HCT116 (cell line): ENCODE results near the gene PTHLH. TPM values are rescaled to one million over a fixed set of nuclear protein-coding genes. Genes with fewer than 3 reads are reported as not detected.

Experiments used
- ATAC-seq: fragments of 200-7000 bp; cut with Tn5 transposase; 2 replicates; pipeline ENCODE4 v1.9.1; 2020; ENCODE audit warnings: mild to moderate bottlenecking, moderate library complexity
- BruUV-seq: library from RNA; stranded (reverse); fragments of 400-500 nt; replicated peaks from 2 replicates; lab custom pipeline; 2021; lab: Mats Ljungman, UMichigan
- CTCF ChIA-PET: fragments of 300-600 bp; sonication (Branson Sonifier 250); formaldehyde crosslinking; loops from one replicate; lab custom pipeline; 2021; ENCODE audit warnings: antibody characterized with exemption; lab: Charles Lee
- POLR2A ChIA-PET: fragments of 300-600, 350-600 bp; sonication (Branson Sonifier 250); formaldehyde crosslinking; loops from one replicate; lab custom pipeline; 2021; ENCODE audit warnings: antibody characterized with exemption; lab: Charles Lee
- RAD21 ChIA-PET, 2 experiments: fragments of 300-600 bp; sonication (Branson Sonifier 250); formaldehyde crosslinking; loops; one replicate each; lab custom pipeline; 2023; ENCODE audit warnings: low total read pairs in 2 of 2; ENCODE audit not compliant: uncharacterized antibody in 2 of 2, unreplicated experiment in 2 of 2, low non-redundant PET in 1 of 2; lab: Charles Lee
- DNase-seq: peaks from one replicate; pipeline ENCODE4 v3.0.0-alpha.2; 2010; ENCODE audit warnings: low read depth, low spot score
- H2AFZ ChIP-seq: fragments of 200-600 bp; shearing (Covaris generic), sonication (generic); 2 replicates; pipeline ENCODE4 v1.6.1; 2017; ENCODE audit warnings: low read depth, mixed run types, mixed read lengths, antibody characterized with exemption, low read length; ENCODE audit not compliant: poor library complexity, severe bottlenecking
- H3K27ac ChIP-seq: 2 replicates; pipeline ENCODE4 v1.5.1; 2012; ENCODE audit warnings: low read depth, low read length
- H3K27me3 ChIP-seq: fragments of 200-600 bp; sonication (generic); 2 replicates; pipeline ENCODE4 v1.6.1; 2016; ENCODE audit warnings: mixed run types, low read length, mixed read lengths; ENCODE audit not compliant: insufficient read depth
- H3K36me3 ChIP-seq, 2 experiments: fragments of 200-500 bp in 1 of 2; fragments of 200-600 bp in 1 of 2; sonication (Bioruptor generic) in 1 of 2; sonication (generic) in 1 of 2; 2 replicates each; pipeline versions ENCODE4 v1.5.1 to v1.6.1; 2014 to 2016; ENCODE audit warnings: low read length in 2 of 2, inconsistent platforms in 1 of 2, mixed read lengths in 1 of 2, mixed run types in 1 of 2; ENCODE audit not compliant: insufficient read depth in 2 of 2, control insufficient read depth in 1 of 2
- H3K4me1 ChIP-seq, 2 experiments: fragments of 200-600 bp in 1 of 2; sonication (generic) in 1 of 2; 2 replicates each; pipeline versions ENCODE4 v1.5.1 to v1.6.1; 2012 to 2017; ENCODE audit warnings: low read length in 2 of 2, inconsistent platforms in 1 of 2, mild to moderate bottlenecking in 1 of 2, mixed read lengths in 1 of 2, mixed run types in 1 of 2, moderate library complexity in 1 of 2; ENCODE audit not compliant: insufficient read depth in 2 of 2, control insufficient read depth in 1 of 2
- H3K4me2 ChIP-seq: fragments of 200-600 bp; sonication (generic); 2 replicates; pipeline ENCODE4 v1.6.1; 2017; ENCODE audit warnings: mixed run types, low read length, mixed read lengths
- H3K4me3 ChIP-seq, 2 experiments: fragments of 200-600 bp in 1 of 2; sonication (generic) in 1 of 2; replicated peaks in 1 of 2; 2 replicates each; pipeline ENCODE4 v1.5.1; 2011 to 2016; ENCODE audit warnings: low read length in 2 of 2, control low read depth in 1 of 2, low read depth in 1 of 2, mild to moderate bottlenecking in 1 of 2, mixed read lengths in 1 of 2, mixed run types in 1 of 2
- H3K79me2 ChIP-seq: fragments of 200-600 bp; sonication (generic); 2 replicates; pipeline ENCODE4 v1.6.1; 2017; ENCODE audit warnings: mild to moderate bottlenecking, mixed run types, low read length, moderate library complexity, mixed read lengths; ENCODE audit not compliant: insufficient read depth
- H3K9ac ChIP-seq: fragments of 200-600 bp; sonication (generic); 2 replicates; pipeline ENCODE4 v1.6.1; 2016; ENCODE audit warnings: low read length, mixed read lengths
- H3K9me2 ChIP-seq: fragments of 200-600 bp; sonication (generic), shearing (Covaris generic); 2 replicates; pipeline ENCODE4 v1.6.1; 2017; ENCODE audit warnings: mixed run types, mild to moderate bottlenecking, moderate library complexity; ENCODE audit not compliant: insufficient read depth
- H3K9me3 ChIP-seq, 2 experiments: fragments of 200-500 bp in 1 of 2; fragments of 200-600 bp in 1 of 2; sonication (Bioruptor generic) in 1 of 2; sonication (generic) in 1 of 2; 2 replicates each; pipeline ENCODE4 v1.6.1; 2014 to 2017; ENCODE audit warnings: low read length in 2 of 2, mixed read lengths in 2 of 2, inconsistent platforms in 1 of 2, low read depth in 1 of 2, mild to moderate bottlenecking in 1 of 2, mixed run types in 1 of 2, moderate library complexity in 1 of 2; ENCODE audit not compliant: control insufficient read depth in 1 of 2, insufficient read depth in 1 of 2
- H4K20me1 ChIP-seq: fragments of 200-600 bp; sonication (generic), shearing (Covaris generic); 2 replicates; pipeline ENCODE4 v1.6.1; 2017; ENCODE audit warnings: mixed run types, mild to moderate bottlenecking, moderate library complexity; ENCODE audit not compliant: insufficient read depth
- CBX3 ChIP-seq: IDR thresholded peaks from 2 replicates; pipeline ENCODE4 v1.6.1; 2012; ENCODE audit warnings: low read depth
- CEBPB ChIP-seq: IDR thresholded peaks from 2 replicates; pipeline ENCODE4 v1.6.1; 2012; ENCODE audit warnings: low read depth
- EGR1 ChIP-seq: IDR thresholded peaks from 2 replicates; pipeline ENCODE4 v1.6.1; 2012; ENCODE audit warnings: low read depth
- EZH2phosphoT487 ChIP-seq: fragments of 200-600 bp; IDR thresholded peaks from 2 replicates; pipeline ENCODE4 v1.6.1; 2018; ENCODE audit warnings: antibody characterized with exemption, borderline replicate concordance
- FOSL1 ChIP-seq: IDR thresholded peaks from 2 replicates; pipeline ENCODE4 v1.6.1; 2012; ENCODE audit warnings: low read depth
- JUND ChIP-seq: IDR thresholded peaks from 2 replicates; pipeline ENCODE4 v1.6.1; 2012
- POLR2A ChIP-seq: IDR thresholded peaks from 2 replicates; pipeline ENCODE4 v1.7.0; 2011; ENCODE audit warnings: borderline replicate concordance; ENCODE audit not compliant: insufficient read depth, insufficient read length; ENCODE audit errors: extremely low read depth
- TCF7L2 ChIP-seq: IDR thresholded peaks from 2 replicates; pipeline ENCODE4 v1.7.0; 2011; ENCODE audit warnings: borderline replicate concordance, inconsistent platforms; ENCODE audit not compliant: insufficient read depth, insufficient read length; ENCODE audit errors: extremely low read depth
- YY1 ChIP-seq: IDR thresholded peaks from 2 replicates; pipeline ENCODE4 v1.6.1; 2011; ENCODE audit warnings: low read length, low read depth, moderate library complexity, mild to moderate bottlenecking; ENCODE audit not compliant: insufficient replicate concordance; ENCODE audit errors: extremely low read depth
- ZFX ChIP-seq: fragments of 450-650 bp; IDR thresholded peaks from 2 replicates; pipeline ENCODE4 v1.6.1; 2017
- ZNF274 ChIP-seq: fragments of 200-500 bp; sonication (Bioruptor generic); IDR thresholded peaks from 2 replicates; pipeline ENCODE4 v1.6.1; 2014; ENCODE audit warnings: mild to moderate bottlenecking, low read depth, low read length, inconsistent platforms
- intact Hi-C: fragments of 100-400 bp; cut with micrococcal nuclease; formaldehyde crosslinking; loops from 2 replicates; pipeline ENCODE4 v1.10.0; 2022
- total RNA-seq: library from RNA; stranded (reverse); gene quantifications from one replicate; pipeline ENCODE4 v1.2.1, GENCODE V29; 2021; ENCODE audit not compliant: unreplicated experiment
- TF ChIP-seq, protein P1 (sequence below): IDR thresholded peaks from 2 replicates; pipeline ENCODE4 v1.6.1; 2012; ENCODE audit warnings: low read depth
- TF ChIP-seq, protein P2 (sequence below): IDR thresholded peaks from 2 replicates; pipeline ENCODE4 v1.6.1; 2012

The PTHLH gene
- total RNA-seq, 1 experiment from 2014 or later = not detected

DNA sequence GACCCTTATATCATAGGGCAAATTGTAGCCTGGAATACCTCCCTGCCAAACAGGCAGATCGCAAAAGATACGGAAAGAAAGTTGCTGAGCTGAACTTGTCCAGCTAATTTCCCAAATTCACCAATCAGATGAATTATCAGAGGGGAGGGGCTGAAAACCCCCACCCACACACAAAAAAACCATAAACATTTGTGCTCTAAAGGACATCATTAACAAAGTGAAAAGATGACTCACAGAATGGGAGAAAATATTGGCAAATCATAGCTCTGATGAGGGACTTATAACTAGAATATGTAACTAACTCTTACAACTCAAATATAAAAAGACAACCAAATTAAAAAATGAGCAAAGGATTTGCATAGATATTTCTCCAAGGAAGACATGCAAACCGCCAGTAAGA is 36.3 kb downstream of the PTHLH start:
- RAD21 ChIA-PET = no interaction called here
- H3K9ac ChIP-seq = no peak overlapping the region
- TF ChIP-seq TCF7L2 = no peak
- no peak for TF ChIP-seq FOSL1
- no peak for TF ChIP-seq ZNF274
- no peak for TF ChIP-seq CBX3
- no peak for TF ChIP-seq ZFX
- no peak for TF ChIP-seq YY1
- no peak for TF ChIP-seq POLR2A
- no peak for TF ChIP-seq EZH2phosphoT487
- TF ChIP-seq, all 23 proteins: peak for 0
- Histone ChIP-seq H3K4me3 (no peak overlapping the region), H3K27ac (no peak overlapping the region), H3K4me1 (peaks cover 0 to 4% of the 10 kb centered on the region in 2 experiments; a peak in 1 of 4 replicates), H3K27me3 (no peaks in the 10 kb centered on the region), H3K4me2 (no peak overlapping the region), H3K9me2 (no peaks in the 10 kb centered on the region), H3K79me2 (no peaks in the 10 kb centered on the region), H3K9me3 (no peaks in the 10 kb centered on the region), H3K36me3 (no peaks in the 10 kb centered on the region), H2AFZ (no peak overlapping the region), H4K20me1 (no peaks in the 10 kb centered on the region)
- ChIA-PET CTCF (interaction anchor here (1.6 kb wide), 1 partner anchor 203 kb away, joined by 5 read pairs; no protein-coding TSS in a partner anchor), POLR2A (no interaction called here)
- BruUV-seq = no TSS peak
- DNase-seq (no peak), ATAC-seq (no peak)
- intact Hi-C loops = no loop called here

DNA sequence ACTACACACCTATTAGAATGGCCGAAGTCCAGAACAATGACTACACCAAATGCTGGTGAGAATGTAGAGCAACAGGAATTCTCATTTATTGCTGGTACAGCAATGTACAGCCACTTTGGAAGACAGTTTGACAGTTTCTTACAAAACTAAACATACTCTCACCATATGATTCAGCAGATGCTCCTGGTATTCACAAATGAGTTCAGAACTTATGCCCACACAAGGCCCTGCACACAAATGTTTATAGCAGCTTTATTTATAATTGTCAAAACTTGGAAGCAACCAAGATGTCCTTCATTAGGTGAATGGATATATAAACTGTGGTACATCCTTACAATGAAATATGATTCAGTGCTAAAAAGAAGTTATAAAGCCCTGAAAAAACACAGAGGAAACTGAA is 38.3 kb downstream of the PTHLH start:
- Histone ChIP-seq H4K20me1 (no peaks in the 10 kb centered on the region), H3K9me2 (no peaks in the 10 kb centered on the region), H3K4me2 (no peak overlapping the region), H3K9me3 (no peaks in the 10 kb centered on the region), H3K9ac (no peak overlapping the region), H2AFZ (no peak overlapping the region), H3K4me3 (no peak overlapping the region), H3K79me2 (no peaks in the 10 kb centered on the region), H3K27ac (no peak overlapping the region), H3K4me1 (no peaks in the 10 kb centered on the region), H3K36me3 (no peaks in the 10 kb centered on the region), H3K27me3 (no peaks in the 10 kb centered on the region)
- TF ChIP-seq CBX3 (no peak), ZNF274 (no peak), CEBPB (no peak), ZFX (no peak), EGR1 (no peak), JUND (no peak)
- TF ChIP-seq, protein P1, sequence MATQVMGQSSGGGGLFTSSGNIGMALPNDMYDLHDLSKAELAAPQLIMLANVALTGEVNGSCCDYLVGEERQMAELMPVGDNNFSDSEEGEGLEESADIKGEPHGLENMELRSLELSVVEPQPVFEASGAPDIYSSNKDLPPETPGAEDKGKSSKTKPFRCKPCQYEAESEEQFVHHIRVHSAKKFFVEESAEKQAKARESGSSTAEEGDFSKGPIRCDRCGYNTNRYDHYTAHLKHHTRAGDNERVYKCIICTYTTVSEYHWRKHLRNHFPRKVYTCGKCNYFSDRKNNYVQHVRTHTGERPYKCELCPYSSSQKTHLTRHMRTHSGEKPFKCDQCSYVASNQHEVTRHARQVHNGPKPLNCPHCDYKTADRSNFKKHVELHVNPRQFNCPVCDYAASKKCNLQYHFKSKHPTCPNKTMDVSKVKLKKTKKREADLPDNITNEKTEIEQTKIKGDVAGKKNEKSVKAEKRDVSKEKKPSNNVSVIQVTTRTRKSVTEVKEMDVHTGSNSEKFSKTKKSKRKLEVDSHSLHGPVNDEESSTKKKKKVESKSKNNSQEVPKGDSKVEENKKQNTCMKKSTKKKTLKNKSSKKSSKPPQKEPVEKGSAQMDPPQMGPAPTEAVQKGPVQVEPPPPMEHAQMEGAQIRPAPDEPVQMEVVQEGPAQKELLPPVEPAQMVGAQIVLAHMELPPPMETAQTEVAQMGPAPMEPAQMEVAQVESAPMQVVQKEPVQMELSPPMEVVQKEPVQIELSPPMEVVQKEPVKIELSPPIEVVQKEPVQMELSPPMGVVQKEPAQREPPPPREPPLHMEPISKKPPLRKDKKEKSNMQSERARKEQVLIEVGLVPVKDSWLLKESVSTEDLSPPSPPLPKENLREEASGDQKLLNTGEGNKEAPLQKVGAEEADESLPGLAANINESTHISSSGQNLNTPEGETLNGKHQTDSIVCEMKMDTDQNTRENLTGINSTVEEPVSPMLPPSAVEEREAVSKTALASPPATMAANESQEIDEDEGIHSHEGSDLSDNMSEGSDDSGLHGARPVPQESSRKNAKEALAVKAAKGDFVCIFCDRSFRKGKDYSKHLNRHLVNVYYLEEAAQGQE = no peak
- TF ChIP-seq, protein P2, sequence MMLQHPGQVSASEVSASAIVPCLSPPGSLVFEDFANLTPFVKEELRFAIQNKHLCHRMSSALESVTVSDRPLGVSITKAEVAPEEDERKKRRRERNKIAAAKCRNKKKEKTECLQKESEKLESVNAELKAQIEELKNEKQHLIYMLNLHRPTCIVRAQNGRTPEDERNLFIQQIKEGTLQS = no peak
- ChIA-PET CTCF (no interaction called here), RAD21 (no interaction called here), POLR2A (no interaction called here)
- intact Hi-C loops = no loop called here
- DNase-seq = no peak
- BruUV-seq = no TSS peak
- no peak for ATAC-seq
